GM21515 (cell line): ENCODE data around the gene FAM83G.
A peak's percentile ranks its signal among the peaks of the same experiment; 100 is the strongest.
"Not testable (repeated sequence)": the region's sequence is repeated elsewhere in the genome, so short reads cannot be mapped to it uniquely, and the experiment has no call there.

ENCODE experiments used
- ATAC-seq: cut with Tn5 transposase; IDR thresholded peaks from one replicate; pipeline ENCODE4 v1.9.1; 2021; ENCODE audit not compliant: unreplicated experiment

Gene FAM83G

GRCh38 chr17:19004421-19005136, at the start of gene FAM83G:
TSS of gene FAM83G (minus strand) at chr17:19004764. CDS start at chr17:19004041, 723 bp downstream.
- ATAC-seq, result no peak

GRCh38 chr17:19048826-19049225, 44.3 kb upstream of the FAM83G start:
- not testable (repeated sequence) for ATAC-seq

GRCh38 chr17:19047510-19047909, 42.9 kb upstream of the FAM83G start:
- ATAC-seq, result not testable (repeated sequence)

- ATAC-seq, result not testable (repeated sequence)
Observed at GRCh38 chr17:19046782-19047375, 42.3 kb upstream of the FAM83G start, which contains the start of gene GRAP. TSS of gene GRAP (minus strand) at chr17:19046957. CDS start at chr17:19046926, 31 bp downstream.

GRCh38 chr17:19044643-19045042, 40.1 kb upstream of the FAM83G start:
- ATAC-seq, result not testable (repeated sequence)

GRCh38 chr17:19043032-19043431, 38.5 kb upstream of the FAM83G start:
- ATAC-seq, result not testable (repeated sequence)

- ATAC-seq, result not testable (repeated sequence)
Observed at GRCh38 chr17:19042369-19042768, 37.8 kb upstream of the FAM83G start.

- ATAC-seq, result not testable (repeated sequence)
Observed at GRCh38 chr17:19041871-19042270, 37.3 kb upstream of the FAM83G start.

- ATAC-seq, result not testable (repeated sequence)
Observed at GRCh38 chr17:19040350-19040749, 35.8 kb upstream of the FAM83G start.

GRCh38 chr17:19038730-19039129, 34.2 kb upstream of the FAM83G start:
- ATAC-seq, result not testable (repeated sequence)

GRCh38 chr17:19038007-19038406, 33.4 kb upstream of the FAM83G start:
- ATAC-seq, result not testable (repeated sequence)

- ATAC-seq, result not testable (repeated sequence)
Observed at GRCh38 chr17:19037547-19037946, 33.0 kb upstream of the FAM83G start.

GRCh38 chr17:19036186-19036585, 31.6 kb upstream of the FAM83G start:
- not testable (repeated sequence) for ATAC-seq

- ATAC-seq, result peak; percentile 38
Observed at GRCh38 chr17:19032377-19032988, 27.9 kb upstream of the FAM83G start.

- not testable (repeated sequence) for ATAC-seq
Observed at GRCh38 chr17:19031729-19032128, 27.2 kb upstream of the FAM83G start.

- not testable (repeated sequence) for ATAC-seq
Observed at GRCh38 chr17:19030771-19031449, 26.3 kb upstream of the FAM83G start.

GRCh38 chr17:19029740-19030139, 25.2 kb upstream of the FAM83G start:
- ATAC-seq, result not testable (repeated sequence)

GRCh38 chr17:19028671-19029070, 24.1 kb upstream of the FAM83G start:
- ATAC-seq, result not testable (repeated sequence)

GRCh38 chr17:19024101-19025078, 19.8 kb upstream of the FAM83G start:
- ATAC-seq, result no peak
